ENCODE results near the gene TMPRSS12.
"Not testable (repeated sequence)": the region's sequence is repeated elsewhere in the genome, so short reads cannot be mapped to it uniquely, and the experiment has no call there.

- not testable (repeated sequence) for TF ChIP-seq CTCF (IDR thresholded peaks at IDR 0.05; ENCODE audit: low read depth, low read length, poor library complexity, severe bottlenecking); EZH2phosphoT487 (IDR thresholded peaks at IDR 0.05; ENCODE audit: borderline replicate concordance, low read length)
These were observed 65.8 kb downstream of the TMPRSS12 start for GRCh38 chr12:50908479-50908878.

All from DOHH2 (cell line).